RWPE1 (cell line): ENCODE data around the gene MALAT1.

Experiments used
- CTCF ChIA-PET: fragments of 350-600 bp; sonication (Branson Sonifier 250); formaldehyde crosslinking; extraction: SDS; loops from one replicate; lab custom pipeline; 2021; lab: Yijun Ruan, JAX
- POLR2A ChIA-PET: fragments of 400-600 bp; formaldehyde crosslinking; extraction: SDS; loops from one replicate; lab custom pipeline; 2020; ENCODE audit warnings: antibody characterized with exemption; ENCODE audit not compliant: low non-redundant PET; lab: Yijun Ruan, JAX
- DNase-seq: peaks from one replicate; pipeline ENCODE4 v3.0.0; 2012; ENCODE audit warnings: low spot score
- H3K27ac ChIP-seq: fragments of 450-650 bp; 2 replicates; pipeline ENCODE4 v1.5.1; 2017
- CTCF ChIP-seq: fragments of 450-650 bp; conservative IDR thresholded peaks from 2 replicates; pipeline ENCODE4 v1.5.1; 2017; ENCODE audit warnings: low read depth, mild to moderate bottlenecking

Gene MALAT1

GRCh38 chr11:65538915-65539743 lies 40.3 kb downstream of the MALAT1 start:
- DNase-seq: no peak
- POLR2A ChIA-PET: interaction anchor here (0.7 to 3.2 kb wide), 5 partner anchors 31 to 82 kb away, joined by 3 to 16 read pairs (median 8); partner anchors contain the start of genes FAM89B, PCNX3 and ZNRD2
- TF ChIP-seq CTCF: no peak
- peak overlapping the region; percentile 94 for H3K27ac ChIP-seq
- CTCF ChIA-PET: interaction anchor here (0.9 to 3.1 kb wide), 7 partner anchors 16 to 123 kb away, joined by 3 to 95 read pairs (median 4); partner anchors contain the start of genes FAM89B and ZNRD2

GRCh38 chr11:65539744-65540289 lies 41.0 kb downstream of the MALAT1 start:
- H3K27ac ChIP-seq: peak overlapping the region; percentile 94
- POLR2A ChIA-PET: interaction anchor here (0.7 to 3.2 kb wide), 8 partner anchors 15 to 83 kb away, joined by 3 to 16 read pairs (median 4); partner anchors contain the start of genes FAM89B, PCNX3 and ZNRD2
- CTCF ChIA-PET: interaction anchor here (0.6 to 3.1 kb wide), 18 partner anchors 9 to 799 kb away, joined by 3 to 95 read pairs (median 5); partner anchors contain the start of genes FAM89B, FIBP, SCYL1 and ZNRD2
- no peak for TF ChIP-seq CTCF
- peak; percentile 80 for DNase-seq

- CTCF ChIA-PET: interaction anchor here (0.6 to 3.1 kb wide), 26 partner anchors 10 to 799 kb away, joined by 3 to 95 read pairs (median 4); partner anchors contain the start of genes FAM89B, FIBP, PCNX3 and SCYL1
- DNase-seq: peak; percentile 95
- peak; percentile 73 for TF ChIP-seq CTCF
- POLR2A ChIA-PET: interaction anchor here (0.9 to 3.2 kb wide), 8 partner anchors 8 to 74 kb away, joined by 3 to 16 read pairs (median 6); partner anchors contain the start of genes FAM89B, PCNX3 and ZNRD2
- H3K27ac ChIP-seq: peak overlapping the region; percentile 94
Observed at GRCh38 chr11:65540290-65541092, 41.6 kb downstream of the MALAT1 start.

DNA sequence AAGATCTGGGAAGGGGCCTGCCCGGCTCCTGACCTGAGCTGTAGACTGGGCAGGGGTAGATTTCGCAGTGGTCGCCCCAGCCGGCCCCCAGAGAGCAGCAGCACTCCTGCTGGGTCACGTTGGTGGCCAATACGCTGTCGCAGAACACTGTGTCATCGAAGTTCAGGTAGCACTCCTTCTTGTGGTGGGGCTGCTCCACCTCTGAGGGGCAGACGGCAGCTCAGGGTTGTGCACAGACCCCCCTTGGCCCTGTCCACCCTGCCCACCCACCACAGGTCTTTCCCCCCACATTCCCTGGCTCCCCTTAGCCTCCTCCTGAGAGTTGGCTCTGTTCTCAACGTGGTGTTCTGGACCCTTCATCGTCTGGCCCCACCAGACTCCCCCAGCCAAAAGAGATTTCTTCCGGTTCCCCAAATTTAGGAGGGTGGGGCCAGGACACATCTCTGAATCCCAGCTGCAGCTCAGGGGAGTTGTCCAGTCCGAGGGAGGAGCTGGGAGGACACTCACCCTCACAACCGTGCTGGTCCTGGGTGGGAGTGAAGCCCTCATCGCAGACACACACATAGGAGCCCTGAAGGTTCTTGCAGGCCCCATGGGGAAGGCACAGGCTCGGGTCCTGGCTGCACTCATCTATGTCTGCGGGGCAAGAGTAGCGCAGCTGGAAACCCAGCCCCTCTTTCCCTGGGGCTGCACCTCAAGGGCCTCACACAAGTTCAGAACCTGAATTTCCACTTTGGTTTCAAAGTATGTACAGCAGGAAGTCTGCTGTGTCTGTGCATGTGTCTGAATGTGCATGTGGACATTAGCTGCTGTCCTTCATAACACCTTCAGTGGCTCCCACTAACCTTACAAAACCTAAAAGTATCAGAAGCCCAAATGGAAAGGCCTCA lies 42.5 kb downstream of the MALAT1 start:
- no peak; the same call in 1 of the 2 replicates for TF ChIP-seq CTCF
- POLR2A ChIA-PET: interaction anchor here (0.5 to 3.2 kb wide), 11 partner anchors 9 to 165 kb away, joined by 3 to 16 read pairs (median 4); partner anchors contain the start of genes FAM89B, PCNX3 and ZNRD2
- CTCF ChIA-PET: interaction anchor here (0.5 to 3.1 kb wide), 19 partner anchors 10 to 867 kb away, joined by 3 to 95 read pairs (median 5); partner anchors contain the start of genes FAM89B, PCNX3, SCYL1 and ZNRD2
- DNase-seq: no peak
- H3K27ac ChIP-seq: peak overlapping the region; percentile 94

DNA sequence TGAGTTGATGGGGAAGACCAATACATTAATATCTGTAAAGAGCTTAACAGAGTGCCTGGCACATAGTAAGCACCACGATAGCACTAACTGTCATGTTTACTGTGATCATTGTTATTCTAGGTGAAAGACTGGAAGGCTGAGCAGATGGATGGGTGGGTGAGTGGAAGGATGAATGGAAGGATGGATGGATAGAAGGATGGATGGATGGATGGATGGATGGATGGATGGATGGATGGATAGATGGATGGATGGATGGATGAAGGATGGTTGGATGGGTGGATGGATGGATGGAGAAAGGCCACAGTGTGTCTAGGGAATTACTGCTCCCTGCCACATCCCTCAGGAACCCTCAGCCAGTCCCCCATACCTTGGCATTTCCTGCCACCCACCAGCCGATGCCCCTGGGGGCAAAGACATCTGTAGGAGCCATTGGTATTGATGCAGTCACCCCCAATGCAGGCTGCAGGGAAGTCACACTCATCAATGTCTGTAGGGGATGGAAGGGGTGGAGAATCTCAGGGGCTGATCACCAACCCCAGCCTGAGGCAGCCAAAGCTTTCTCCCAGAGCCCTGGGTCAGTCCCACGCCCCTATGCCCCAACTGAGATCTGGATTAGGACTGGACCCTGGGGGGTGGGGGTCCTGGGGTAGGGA lies 44.0 kb downstream of the MALAT1 start:
- no peak for TF ChIP-seq CTCF

More for the DNA sequence above, 44.0 kb downstream of the MALAT1 start:
- ChIA-PET CTCF (no interaction called here), POLR2A (interaction anchor here (0.5 to 3.2 kb wide), 2 partner anchors 23 to 29 kb away, joined by 3 to 16 read pairs; partner anchors contain the start of gene FAM89B)
- H3K27ac ChIP-seq: peak overlapping the region; percentile 3
- DNase-seq: no peak
